BJ (cell line): Measurements from ENCODE around the gene MOCS1. TPM values are rescaled to one million over a fixed set of nuclear protein-coding genes. Genes with fewer than 3 reads are reported as not detected.

Experiments used
- CTCF ChIA-PET: fragments of 350-600 bp; formaldehyde crosslinking; extraction: SDS; loops from one replicate; lab custom pipeline; 2021; ENCODE audit warnings: antibody characterized with exemption, inconsistent platforms; lab: Yijun Ruan, JAX
- POLR2A ChIA-PET: fragments of 300-600 bp; sonication (Branson Sonifier 250); formaldehyde crosslinking; extraction: SDS; loops from one replicate; lab custom pipeline; 2021; ENCODE audit warnings: antibody characterized with exemption; lab: Charles Lee
- DNase-seq: peaks from one replicate; pipeline ENCODE4 v3.0.0-alpha.2; 2011; ENCODE audit warnings: low read depth
- H3K27me3 ChIP-seq: 2 replicates; pipeline ENCODE4 v1.6.0; 2011; ENCODE audit warnings: low read length; ENCODE audit not compliant: control insufficient read depth, insufficient read depth
- H3K36me3 ChIP-seq: 2 replicates; pipeline ENCODE4 v1.5.1; 2011; ENCODE audit warnings: low read length; ENCODE audit not compliant: control insufficient read depth, insufficient read depth
- H3K4me3 ChIP-seq: 2 replicates; pipeline ENCODE4 v1.5.1; 2011; ENCODE audit warnings: low read depth, mild to moderate bottlenecking, control low read depth, low read length
- CTCF ChIP-seq: IDR thresholded peaks from 2 replicates; pipeline ENCODE4 v1.5.1; 2011; ENCODE audit warnings: low read depth, mild to moderate bottlenecking, control low read depth, inconsistent platforms, low read length, moderate library complexity; ENCODE audit not compliant: insufficient read depth
- polyA plus RNA-seq: library from polyadenylated mRNA; depleted of rRNA; stranded (reverse); fragments of >200 nt; gene quantifications from 2 replicates; pipeline ENCODE4 v1.2.3, GENCODE V29; 2011

The MOCS1 gene
- polyA plus RNA-seq, 1 experiment = 13.4 TPM

- DNase-seq = no peak
- no peak overlapping the region for H3K4me3 ChIP-seq
- POLR2A ChIA-PET = no interaction called here
- no peaks in the 10 kb centered on the region for H3K27me3 ChIP-seq
- TF ChIP-seq CTCF = no peak
- peaks cover 11% of the 10 kb centered on the region for H3K36me3 ChIP-seq
- CTCF ChIA-PET = interaction anchor here (2.5 kb wide), 1 partner anchor 10 kb away, joined by 11 read pairs; no protein-coding TSS in a partner anchor
Observed at GRCh38 chr6:39915866-39916265, 18.4 kb downstream of the MOCS1 start.

- H3K4me3 ChIP-seq = no peak overlapping the region
- no peak for TF ChIP-seq CTCF
- CTCF ChIA-PET = no interaction called here
Observed at GRCh38 chr6:39914239-39914638, 20.0 kb downstream of the MOCS1 start.

GRCh38 chr6:39913391-39913916 lies 20.8 kb downstream of the MOCS1 start:
- H3K4me3 ChIP-seq = no peak overlapping the region
- CTCF ChIA-PET = no interaction called here
- TF ChIP-seq CTCF = no peak
- peaks cover 11% of the 10 kb centered on the region for H3K36me3 ChIP-seq
- POLR2A ChIA-PET = no interaction called here
- no peak for DNase-seq
- H3K27me3 ChIP-seq = no peaks in the 10 kb centered on the region

More at GRCh38 chr6:39914239-39914638, 20.0 kb downstream of the MOCS1 start:
- POLR2A ChIA-PET = no interaction called here
- DNase-seq = no peak
- no peaks in the 10 kb centered on the region for H3K27me3 ChIP-seq
- peaks cover 11% of the 10 kb centered on the region for H3K36me3 ChIP-seq

GRCh38 chr6:39912446-39912845 lies 21.8 kb downstream of the MOCS1 start:
- H3K27me3 ChIP-seq = no peaks in the 10 kb centered on the region
- DNase-seq = no peak
- CTCF ChIA-PET = interaction anchor here (0.7 kb wide), 1 partner anchor 11 kb away, joined by 3 read pairs; no protein-coding TSS in a partner anchor
- no peak overlapping the region for H3K4me3 ChIP-seq
- no peak for TF ChIP-seq CTCF
- POLR2A ChIA-PET = no interaction called here
- peaks cover 11% of the 10 kb centered on the region for H3K36me3 ChIP-seq

GRCh38 chr6:39911513-39912125 lies 22.6 kb downstream of the MOCS1 start:
- CTCF ChIA-PET = interaction anchor here (0.9 kb wide), 1 partner anchor 12 kb away, joined by 3 read pairs; no protein-coding TSS in a partner anchor
- POLR2A ChIA-PET = no interaction called here
- Histone ChIP-seq H3K27me3 (no peaks in the 10 kb centered on the region), H3K36me3 (peaks cover 11% of the 10 kb centered on the region), H3K4me3 (no peak overlapping the region)
- no peak for DNase-seq
- no peak for TF ChIP-seq CTCF
